ENCODE measurements around the gene UVSSA.

DNA sequence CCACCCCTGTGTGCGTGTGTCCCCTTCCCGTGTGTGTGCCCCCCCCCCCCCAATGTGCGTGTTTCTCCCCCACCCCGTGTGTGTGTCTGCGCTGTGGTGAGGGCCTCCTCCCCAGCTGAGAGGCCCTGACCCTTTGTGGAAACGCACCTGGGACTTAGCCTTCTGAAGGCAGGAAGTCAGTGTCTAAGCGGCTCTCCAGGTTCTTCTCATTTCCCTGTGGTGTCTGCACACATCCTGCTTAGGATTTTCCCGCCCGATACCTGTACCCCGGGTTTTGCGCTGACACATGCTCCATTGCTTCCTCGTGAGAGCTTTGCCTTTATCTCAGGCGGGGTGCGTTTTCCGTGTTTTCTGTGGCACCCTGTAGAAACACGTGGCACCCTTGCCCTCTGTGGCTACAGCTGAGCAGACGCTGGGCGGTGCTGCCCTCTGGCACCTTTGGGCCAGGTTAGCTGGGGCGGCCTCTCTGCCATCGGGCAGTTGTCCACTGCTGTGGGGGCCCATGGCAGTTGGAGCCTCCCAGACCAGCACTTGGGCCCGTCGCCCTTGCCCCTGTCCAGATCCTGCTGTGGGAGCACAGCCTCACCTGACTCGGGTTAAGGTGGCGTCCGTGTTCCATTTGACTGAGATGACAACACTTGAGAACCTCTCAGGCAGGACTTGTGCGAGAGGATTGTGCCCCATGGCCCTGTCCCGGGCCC lies 31.0 kb upstream of the UVSSA start:
- no peak for TF ChIP-seq SMC3 (conservative IDR thresholded peaks at IDR 0.05; ENCODE audit: poor library complexity)
- TF ChIP-seq, protein P1, sequence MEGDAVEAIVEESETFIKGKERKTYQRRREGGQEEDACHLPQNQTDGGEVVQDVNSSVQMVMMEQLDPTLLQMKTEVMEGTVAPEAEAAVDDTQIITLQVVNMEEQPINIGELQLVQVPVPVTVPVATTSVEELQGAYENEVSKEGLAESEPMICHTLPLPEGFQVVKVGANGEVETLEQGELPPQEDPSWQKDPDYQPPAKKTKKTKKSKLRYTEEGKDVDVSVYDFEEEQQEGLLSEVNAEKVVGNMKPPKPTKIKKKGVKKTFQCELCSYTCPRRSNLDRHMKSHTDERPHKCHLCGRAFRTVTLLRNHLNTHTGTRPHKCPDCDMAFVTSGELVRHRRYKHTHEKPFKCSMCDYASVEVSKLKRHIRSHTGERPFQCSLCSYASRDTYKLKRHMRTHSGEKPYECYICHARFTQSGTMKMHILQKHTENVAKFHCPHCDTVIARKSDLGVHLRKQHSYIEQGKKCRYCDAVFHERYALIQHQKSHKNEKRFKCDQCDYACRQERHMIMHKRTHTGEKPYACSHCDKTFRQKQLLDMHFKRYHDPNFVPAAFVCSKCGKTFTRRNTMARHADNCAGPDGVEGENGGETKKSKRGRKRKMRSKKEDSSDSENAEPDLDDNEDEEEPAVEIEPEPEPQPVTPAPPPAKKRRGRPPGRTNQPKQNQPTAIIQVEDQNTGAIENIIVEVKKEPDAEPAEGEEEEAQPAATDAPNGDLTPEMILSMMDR (IDR thresholded peaks at IDR 0.05; ENCODE audit: poor library complexity, severe bottlenecking) = no peak
- TF ChIP-seq RAD21 (conservative IDR thresholded peaks at IDR 0.05) = no peak

Data from neural cell (in vitro differentiated cells).